ENCODE results near the gene MYBPHL.

DNA sequence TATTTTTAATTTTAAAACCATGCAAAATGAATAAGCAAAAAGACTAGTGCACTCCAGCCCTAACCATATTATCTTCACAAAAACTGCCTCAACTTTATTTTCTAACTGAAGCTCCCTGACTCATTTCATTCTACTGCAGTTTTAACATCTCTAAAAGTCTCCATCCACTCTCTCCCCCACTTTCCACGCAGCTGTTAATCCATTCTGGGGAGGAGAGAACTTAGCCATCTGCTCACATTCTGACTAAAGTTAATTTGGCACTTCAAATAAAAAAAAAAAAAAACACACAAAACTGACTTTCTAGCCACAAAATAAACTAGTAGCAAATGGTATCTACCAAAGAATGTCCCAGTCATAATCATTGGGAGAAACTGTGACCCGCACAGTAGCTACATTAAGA lies 5.4 kb upstream of the MYBPHL start:
- TF ChIP-seq, protein P1, sequence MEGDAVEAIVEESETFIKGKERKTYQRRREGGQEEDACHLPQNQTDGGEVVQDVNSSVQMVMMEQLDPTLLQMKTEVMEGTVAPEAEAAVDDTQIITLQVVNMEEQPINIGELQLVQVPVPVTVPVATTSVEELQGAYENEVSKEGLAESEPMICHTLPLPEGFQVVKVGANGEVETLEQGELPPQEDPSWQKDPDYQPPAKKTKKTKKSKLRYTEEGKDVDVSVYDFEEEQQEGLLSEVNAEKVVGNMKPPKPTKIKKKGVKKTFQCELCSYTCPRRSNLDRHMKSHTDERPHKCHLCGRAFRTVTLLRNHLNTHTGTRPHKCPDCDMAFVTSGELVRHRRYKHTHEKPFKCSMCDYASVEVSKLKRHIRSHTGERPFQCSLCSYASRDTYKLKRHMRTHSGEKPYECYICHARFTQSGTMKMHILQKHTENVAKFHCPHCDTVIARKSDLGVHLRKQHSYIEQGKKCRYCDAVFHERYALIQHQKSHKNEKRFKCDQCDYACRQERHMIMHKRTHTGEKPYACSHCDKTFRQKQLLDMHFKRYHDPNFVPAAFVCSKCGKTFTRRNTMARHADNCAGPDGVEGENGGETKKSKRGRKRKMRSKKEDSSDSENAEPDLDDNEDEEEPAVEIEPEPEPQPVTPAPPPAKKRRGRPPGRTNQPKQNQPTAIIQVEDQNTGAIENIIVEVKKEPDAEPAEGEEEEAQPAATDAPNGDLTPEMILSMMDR (conservative IDR thresholded peaks at IDR 0.05 in 1 of 2, IDR thresholded peaks at IDR 0.05 in 1 of 2; ENCODE audit: extremely low read depth in 1 of 2, insufficient read depth in 1 of 2, low read depth in 1 of 2, low read length in 2 of 2): no peak
- no peak for TF ChIP-seq EZH2 (IDR thresholded peaks at IDR 0.05; ENCODE audit: borderline replicate concordance, low read length)

Data from mammary epithelial cell (primary cell).